K562 (cell line): ENCODE data around the gene PIGT. TPM values are rescaled to one million over a fixed set of nuclear protein-coding genes. Genes with fewer than 3 reads are reported as not detected.

Source experiments
- ATAC-seq: fragments of 200-7000 bp; cut with Tn5 transposase; 3 replicates; pipeline ENCODE4 v1.9.1; 2020; ENCODE audit warnings: moderate library complexity
- BruUV-seq: library from RNA; stranded (reverse); fragments of 400-500 nt; replicated peaks from 2 replicates; lab custom pipeline; 2021; lab: Mats Ljungman, UMichigan
- CTCF ChIA-PET: fragments of 300-600 bp; formaldehyde crosslinking; extraction: SDS; loops from one replicate; lab custom pipeline; 2021; ENCODE audit warnings: low intra/inter-chr PET ratio; lab: Yijun Ruan, JAX
- POLR2A ChIA-PET: fragments of 300-600, 350-650 bp; sonication (Branson Sonifier 250); formaldehyde crosslinking; extraction: SDS; loops from one replicate; lab custom pipeline; 2021; ENCODE audit warnings: antibody characterized with exemption, inconsistent platforms; lab: Yijun Ruan, JAX
- DNase-seq, 4 experiments: peaks; one replicate each; pipeline versions ENCODE4 v3.0.0 to v3.0.0-alpha.2; 2011 to 2018; ENCODE audit warnings: low spot score in 3 of 4, mixed read lengths in 3 of 4; ENCODE audit errors: extremely low read depth in 1 of 4
- FAIRE-seq: peaks from 2 replicates; lab custom pipeline; 2011; peaks lifted over from hg19 to GRCh38; lab: Jason Lieb, UNC
- H2AFZ ChIP-seq: 2 replicates; pipeline ENCODE4 v1.6.0; 2011; ENCODE audit warnings: low read depth, low read length, control low read depth, inconsistent platforms
- H3K27ac ChIP-seq: fragments of 200-600 bp; 3 replicates; pipeline ENCODE4 v1.8.0; 2011; ENCODE audit warnings: low read depth, mild to moderate bottlenecking, control low read depth, inconsistent platforms, low read length, moderate library complexity, mixed read lengths; ENCODE audit errors: extremely low read depth
- H3K27me3 ChIP-seq, 2 experiments: fragments of 300-600 bp in 1 of 2; 2 replicates in 1 of 2; 3 replicates in 1 of 2; pipeline versions ENCODE4 v1.6.0 to v1.8.0; 2011; ENCODE audit warnings: inconsistent platforms in 2 of 2, low read length in 2 of 2, mild to moderate bottlenecking in 1 of 2, mixed read lengths in 1 of 2, moderate library complexity in 1 of 2; ENCODE audit not compliant: control insufficient read depth in 2 of 2, insufficient read depth in 2 of 2
- H3K36me3 ChIP-seq: fragments of 300-600 bp; 3 replicates; pipeline ENCODE4 v1.8.0; 2011; ENCODE audit warnings: mild to moderate bottlenecking, low read length, inconsistent platforms; ENCODE audit not compliant: control insufficient read depth, insufficient read depth
- H3K4me1 ChIP-seq, 2 experiments: fragments of 200-600 bp in 1 of 2; replicated peaks in 1 of 2; 2 replicates in 1 of 2; 3 replicates in 1 of 2; pipeline versions ENCODE4 v1.5.1 to v1.8.0; 2011; ENCODE audit warnings: inconsistent platforms in 2 of 2, low read length in 2 of 2, mild to moderate bottlenecking in 1 of 2, mixed read lengths in 1 of 2, moderate library complexity in 1 of 2; ENCODE audit not compliant: control insufficient read depth in 2 of 2, insufficient read depth in 2 of 2
- H3K4me2 ChIP-seq: 2 replicates; pipeline ENCODE4 v1.6.1; 2011; ENCODE audit warnings: low read length, control low read depth, inconsistent platforms, mixed read lengths; ENCODE audit not compliant: insufficient read depth
- H3K4me3 ChIP-seq: fragments of 200-600 bp; sonication (generic), shearing (Covaris generic); 2 replicates; pipeline ENCODE4 v1.5.1; 2016; ENCODE audit warnings: control low read depth, inconsistent platforms
- H3K79me2 ChIP-seq: fragments of 200-600 bp; 3 replicates; pipeline ENCODE4 v1.8.0; 2011; ENCODE audit warnings: low read length, inconsistent platforms; ENCODE audit not compliant: control insufficient read depth, insufficient read depth
- H3K9ac ChIP-seq, 2 experiments: 2 replicates each; pipeline versions ENCODE4 v1.6.0 to v1.6.1; 2011; ENCODE audit warnings: low read depth in 2 of 2, low read length in 2 of 2, control low read depth in 1 of 2, inconsistent platforms in 1 of 2, mild to moderate bottlenecking in 1 of 2, mixed read lengths in 1 of 2; ENCODE audit not compliant: insufficient read depth in 1 of 2
- H3K9me1 ChIP-seq: one replicate; pipeline ENCODE4 v1.6.0; 2011; ENCODE audit warnings: inconsistent platforms, mild to moderate bottlenecking, low read length, moderate library complexity; ENCODE audit not compliant: control insufficient read depth, insufficient read depth
- H3K9me3 ChIP-seq: replicated peaks from 2 replicates; pipeline ENCODE4 v1.5.1; 2011; ENCODE audit warnings: low read depth, low read length, inconsistent platforms; ENCODE audit not compliant: control insufficient read depth, insufficient read depth
- H4K20me1 ChIP-seq: replicated peaks from 2 replicates; pipeline ENCODE4 v1.6.1; 2011; ENCODE audit warnings: low read length, inconsistent platforms, mixed read lengths; ENCODE audit not compliant: control insufficient read depth, insufficient read depth
- CREB5 ChIP-seq: fragments of 250-450 bp; sonication (Bioruptor Pico); IDR thresholded peaks from 2 replicates; pipeline ENCODE4 v1.5.0; 2020; ENCODE audit warnings: mild to moderate bottlenecking
- ELK3 ChIP-seq: fragments of 450-650 bp; formaldehyde crosslinking; IDR thresholded peaks from 2 replicates; pipeline ENCODE4 v1.4.0; 2020; ENCODE audit warnings: mild to moderate bottlenecking
- MBD2 ChIP-seq: sonication (generic); IDR thresholded peaks from 2 replicates; pipeline ENCODE4 v1.6.1; 2016; ENCODE audit warnings: low read depth, borderline replicate concordance
- RAD21 ChIP-seq, 2 experiments: fragments of 250-450 bp in 1 of 2; fragments of 450-650 bp in 1 of 2; sonication (Bioruptor Pico) in 1 of 2; formaldehyde crosslinking in 1 of 2; IDR thresholded peaks in 1 of 2; conservative IDR thresholded peaks in 1 of 2; 2 replicates each; pipeline versions ENCODE4 v1.4.0 to v1.8.0; 2020 to 2022; ENCODE audit warnings: mild to moderate bottlenecking in 2 of 2, moderate library complexity in 1 of 2
- TAF1 ChIP-seq: IDR thresholded peaks from 2 replicates; pipeline ENCODE4 v1.6.1; 2011; ENCODE audit warnings: mild to moderate bottlenecking, low read length, moderate library complexity; ENCODE audit not compliant: insufficient read depth, control insufficient read depth, severe bottlenecking; ENCODE audit errors: extremely low read depth
- TSC22D4 ChIP-seq: fragments of 450-650 bp; IDR thresholded peaks from 2 replicates; pipeline ENCODE4 v1.6.1; 2016; ENCODE audit warnings: missing genetic modification characterization, missing biosample characterization, control low read depth
- ZNF586 ChIP-seq: fragments of 450-650 bp; formaldehyde crosslinking; conservative IDR thresholded peaks from 2 replicates; pipeline ENCODE4 v1.4.0; 2020; ENCODE audit warnings: mild to moderate bottlenecking, moderate library complexity
- WGBS: fragments of 100-300 bp; shearing (Covaris generic); methylation state at CpG from one replicate; pipeline ENCODE4 v1.1.6; 2016; ENCODE audit warnings: low coverage, mixed read lengths; ENCODE audit not compliant: insufficient coverage; ENCODE audit errors: missing lambda C conversion rate; 5-methylcytosine and 5-hydroxymethylcytosine counted together
- in situ Hi-C: fragments of 300-500 bp; cut with MboI; formaldehyde crosslinking; loops from 4 replicates; pipeline ENCODE4 v1.15.0; 2018; ENCODE audit warnings: inconsistent platforms, mixed read lengths
- intact Hi-C: fragments of 100-400 bp; cut with micrococcal nuclease; formaldehyde crosslinking; loops from 2 replicates; pipeline ENCODE4 v1.14.2; 2022
- polyA plus RNA-seq, 8 experiments: library from polyadenylated mRNA; depleted of rRNA in 4 of 8; stranded (reverse) in 5 of 8; unstranded in 3 of 8; fragments of >200 nt; fragmentation: Nextera tagmentation in 2 of 8; fragmentation: Illumina TruSeq in 1 of 8; extraction: Ambion mirVana in 2 of 8; extraction: Trizol in 1 of 8; gene quantifications; 2 replicates each; pipeline versions ENCODE4 v1.2.1 to v1.2.3, GENCODE V29; 2011 to 2014; ENCODE audit warnings: inconsistent platforms in 1 of 8, missing spikeins in 1 of 8
- total RNA-seq, 7 experiments: library from RNA; depleted of rRNA in 6 of 7; stranded (reverse); fragments of >200 nt in 6 of 7; fragmentation: Illumina TruSeq in 2 of 7; extraction: Trizol in 2 of 7; gene quantifications; 2 replicates each; pipeline versions ENCODE4 v1.2.1 to v1.2.3, GENCODE V29; 2011 to 2021; ENCODE audit warnings: low replicate concordance in 1 of 7

PIGT gene
- total and polyA plus RNA-seq, 9 of the 15 experiments (the other 6 are each of a cell fraction or from before 2014, with no cell fraction given): 14.6 to 108 (median 46.9) TPM

- Histone ChIP-seq H3K4me2 (no peak overlapping the region), H3K4me3 (no peak overlapping the region), H3K9ac (no peak overlapping the region), H3K9me1 (no peaks in the 10 kb centered on the region), H4K20me1 (no peaks in the 10 kb centered on the region), H3K27ac (no peak overlapping the region), H3K9me3 (no peaks in the 10 kb centered on the region), H3K79me2 (no peaks in the 10 kb centered on the region), H3K4me1 (peaks cover 0 to 3% of the 10 kb centered on the region in 2 experiments; a peak in 1 of 5 replicates), H2AFZ (no peak overlapping the region)
- in situ Hi-C loops: no loop called here
- BruUV-seq: no TSS peak
- FAIRE-seq: no peak
- 0% methylated on average over 2 of the region's 2 CpGs for WGBS
- POLR2A ChIA-PET: interaction anchor here (0.7 to 1.0 kb wide), 3 partner anchors 12 to 1932 kb away, joined by 3 read pairs; no protein-coding TSS in a partner anchor
- no peak for TF ChIP-seq ELK3 (CRISPR knock-in tag)
- no peak for TF ChIP-seq CREB5 (CRISPR knock-in tag)
- TF ChIP-seq MBD2: no peak
- no peak for TF ChIP-seq TAF1
- TF ChIP-seq ZNF586 (CRISPR knock-in tag): no peak
- TF ChIP-seq TSC22D4 (tag): no peak
- no peak for TF ChIP-seq RAD21 (CRISPR knock-in tag; conservative IDR thresholded peaks at IDR 0.05 in 1 of 2, IDR thresholded peaks at IDR 0.05 in 1 of 2)
- TF ChIP-seq, all 486 proteins: peak for 0
- CTCF ChIA-PET: no interaction called here
- no peak for ATAC-seq
- Histone ChIP-seq H3K27me3 (no peaks in the 10 kb centered on the region), H3K36me3 (no peaks in the 10 kb centered on the region)
- intact Hi-C loops: no loop called here
- DNase-seq: no peak
Observed at GRCh38 chr20:45391559-45391958, 24.4 kb upstream of the PIGT start.
